H1 (cell line): ENCODE results near the gene DNM2. TPM values are rescaled to one million over a fixed set of nuclear protein-coding genes. Genes with fewer than 3 reads are reported as not detected.

Experiments
- EP300 ChIP-seq, 2 experiments: IDR thresholded peaks; 1 replicate in 1 of 2; 2 replicates in 1 of 2; pipeline ENCODE4 v1.6.1; 2011 to 2012; ENCODE audit warnings: low read depth in 2 of 2, low read length in 2 of 2, mild to moderate bottlenecking in 2 of 2, borderline replicate concordance in 1 of 2, inconsistent platforms in 1 of 2, moderate library complexity in 1 of 2
- polyA plus RNA-seq, 7 experiments: library from polyadenylated mRNA; depleted of rRNA in 3 of 7; stranded (reverse) in 5 of 7; unstranded in 2 of 7; fragments of >200 nt in 5 of 7; fragments of 200-250 nt in 2 of 7; gene quantifications; 1 replicate in 5 of 7; 2 replicates in 1 of 7; 4 replicates in 1 of 7; pipeline versions ENCODE4 v1.2.1 to v1.2.3, GENCODE V29; 2011 to 2013; ENCODE audit warnings: missing spikeins in 2 of 7, mixed read lengths in 2 of 7
- total RNA-seq: library from RNA; stranded (reverse); fragmentation: NEBNext Ultra II Directional; extraction: Animal tissue kit (Norgen Biotek cat#: 25700); gene quantifications from 2 replicates; pipeline ENCODE4 v1.2.1, GENCODE V29; 2021

The DNM2 gene
- total and polyA plus RNA-seq, 2 of the 8 experiments (the other 6 are each of a cell fraction or from before 2014, with no cell fraction given): 61.9 to 120 TPM

GRCh38 chr19:10830931-10831779 lies 113.3 kb downstream of the DNM2 start (continued):
- no peak for TF ChIP-seq EP300 (IDR thresholded peaks at IDR 0.05; ENCODE audit: borderline replicate concordance in 1 of 2, low read depth in 2 of 2, low read length in 2 of 2)
